ENCODE data around the gene SPARCL1. TPM values are rescaled to one million over a fixed set of nuclear protein-coding genes. Genes with fewer than 3 reads are reported as not detected.
A peak's percentile ranks its signal among the peaks of the same experiment; 100 is the strongest.
"Not testable (repeated sequence)": the region's sequence is repeated elsewhere in the genome, so short reads cannot be mapped to it uniquely, and the experiment has no call there.

The SPARCL1 gene
- polyA plus RNA-seq, 1 donor = 183 TPM

DNA sequence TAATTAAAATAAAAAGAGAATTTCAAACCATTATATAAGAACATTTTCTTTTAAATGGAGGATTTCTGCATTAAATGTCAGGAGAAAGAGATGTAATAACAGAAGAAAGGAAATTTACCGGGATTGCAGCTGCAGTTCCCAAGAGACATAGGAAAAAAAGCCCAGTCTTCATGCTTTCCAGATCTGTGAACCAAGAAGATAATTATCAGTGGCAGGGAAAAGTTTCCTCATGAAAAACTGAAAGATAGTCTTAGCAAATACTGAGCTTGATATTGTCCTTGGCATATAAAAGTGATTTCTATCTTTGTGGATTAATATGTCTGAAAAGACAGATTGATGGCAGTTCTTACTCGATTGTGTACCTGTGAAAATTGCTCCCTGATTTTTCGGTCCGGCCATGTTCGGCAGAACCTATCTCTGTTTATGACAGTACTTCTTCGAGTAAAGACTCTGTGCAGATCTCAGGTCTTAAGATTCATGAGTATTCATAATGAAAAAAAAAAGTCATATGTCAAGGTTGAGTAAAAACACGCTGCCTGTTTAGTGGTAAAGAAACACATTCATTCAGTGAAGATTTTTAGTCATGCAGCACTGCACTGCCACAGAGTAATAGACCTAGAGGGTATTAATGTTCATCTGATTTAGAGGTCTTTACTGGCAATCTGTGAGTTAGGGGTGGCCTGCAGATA lies 29.6 kb downstream of the SPARCL1 start:
- DNase-seq = no peak

DNA sequence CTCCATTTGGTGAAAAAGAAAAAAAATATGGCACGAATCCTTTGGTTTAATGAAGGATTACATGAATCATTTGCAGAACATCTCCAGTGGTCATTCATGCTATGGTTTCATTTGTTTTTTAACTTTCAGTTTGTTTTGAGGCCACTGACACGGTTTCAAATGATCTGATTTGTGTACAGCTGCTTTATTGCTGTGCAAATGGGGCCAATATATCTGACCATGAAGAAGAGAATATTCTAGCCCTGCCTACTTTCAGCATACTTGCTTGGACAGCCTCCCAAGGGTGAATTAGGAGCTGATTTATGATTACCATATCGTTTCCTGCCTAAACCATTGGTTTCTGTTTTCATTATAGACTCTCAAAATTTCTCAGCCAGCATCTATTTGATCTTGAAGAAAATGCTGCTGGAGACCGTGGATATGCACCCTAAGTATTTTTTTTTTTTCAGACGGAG lies 30.7 kb downstream of the SPARCL1 start:
- DNase-seq = peak; percentile 71

DNA sequence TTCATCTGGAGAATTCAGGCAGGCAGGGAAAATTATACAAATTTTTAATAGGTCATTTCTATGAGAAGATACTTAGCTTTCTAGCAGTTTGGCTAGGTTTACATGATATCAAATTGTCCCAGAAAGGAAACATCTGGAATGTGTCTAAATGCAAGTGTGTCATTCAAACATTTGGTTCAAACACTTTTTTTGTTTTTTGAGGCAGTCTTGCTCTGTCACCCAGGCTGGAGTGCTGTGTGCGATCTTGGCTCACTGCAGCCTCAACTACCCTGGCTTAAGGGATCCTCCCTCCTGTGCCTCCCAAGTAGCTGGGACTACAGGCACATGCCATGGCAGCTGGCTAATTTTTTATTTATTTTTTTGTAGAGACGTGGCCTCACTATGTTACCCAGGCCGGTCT lies 31.6 kb downstream of the SPARCL1 start:
- DNase-seq = no peak

- DNase-seq = no peak
Observed at GRCh38 chr4:87497159-87497558, 32.0 kb downstream of the SPARCL1 start.

DNA sequence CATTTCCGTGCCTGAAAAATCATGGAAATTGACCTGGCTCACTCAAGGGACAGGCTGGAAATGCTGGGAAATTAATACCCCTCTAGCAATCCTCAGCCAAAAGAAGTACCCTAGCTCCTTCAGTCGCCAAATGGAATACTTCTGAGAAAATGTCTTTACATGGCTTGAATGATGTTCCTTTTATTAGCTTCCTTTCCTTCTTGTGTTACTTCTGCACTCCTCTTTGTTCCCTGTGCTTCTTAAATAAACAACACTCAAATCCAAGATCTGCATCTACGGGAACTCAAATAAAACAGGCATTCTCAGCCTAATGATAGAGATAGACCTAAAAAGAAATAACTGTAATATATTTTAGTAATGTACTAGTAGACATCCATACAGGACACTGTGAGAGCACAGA lies 36.1 kb downstream of the SPARCL1 start:
- no peak for DNase-seq

DNA sequence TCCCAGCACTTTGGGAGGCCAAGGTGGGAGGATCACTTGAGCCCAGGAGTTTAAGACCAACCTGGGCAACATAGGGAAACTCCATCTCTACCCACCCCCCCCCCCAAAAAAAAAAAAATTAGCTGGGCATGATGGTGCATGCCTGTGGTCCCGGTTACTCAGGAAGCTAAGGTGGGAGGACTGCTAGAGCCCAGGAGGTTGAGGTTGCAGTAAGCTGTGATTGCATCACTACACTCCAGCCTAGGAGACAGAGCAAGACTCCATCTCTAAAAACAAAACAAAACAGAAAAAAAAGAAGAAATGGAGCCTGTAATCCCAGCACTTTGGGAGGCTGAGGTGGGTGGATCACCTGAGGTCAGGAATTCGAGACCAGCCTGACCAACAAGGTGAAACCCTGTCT lies 37.3 kb downstream of the SPARCL1 start:
- DNase-seq = not testable (repeated sequence)

- DNase-seq = no peak
Observed at GRCh38 chr4:87491436-87491835, 37.7 kb downstream of the SPARCL1 start.

GRCh38 chr4:87490664-87491369 lies 38.4 kb downstream of the SPARCL1 start:
- no peak for DNase-seq

GRCh38 chr4:87489678-87490077 lies 39.5 kb downstream of the SPARCL1 start:
- peak; percentile 52 for DNase-seq

DNA sequence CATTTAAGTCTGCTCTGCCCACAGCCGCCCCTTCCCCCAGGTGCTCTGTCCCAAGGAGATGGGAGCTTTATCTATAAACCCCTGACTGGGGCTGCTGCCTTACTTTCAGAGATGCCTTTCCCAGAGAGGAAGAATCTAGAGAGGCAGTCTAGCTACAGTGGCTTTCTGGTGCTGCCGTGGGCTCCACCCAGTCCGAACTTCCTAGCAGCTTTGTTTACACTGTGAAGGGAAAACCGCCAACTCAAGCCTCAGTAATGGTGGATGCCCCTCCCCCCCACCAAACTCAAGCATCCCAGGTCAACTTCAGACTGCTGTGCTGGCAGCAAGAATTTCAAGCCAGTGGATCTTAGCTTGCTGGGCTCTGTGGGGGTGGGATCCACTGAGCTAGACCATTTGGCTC lies 40.5 kb downstream of the SPARCL1 start:
- DNase-seq = not testable (repeated sequence)

DNA sequence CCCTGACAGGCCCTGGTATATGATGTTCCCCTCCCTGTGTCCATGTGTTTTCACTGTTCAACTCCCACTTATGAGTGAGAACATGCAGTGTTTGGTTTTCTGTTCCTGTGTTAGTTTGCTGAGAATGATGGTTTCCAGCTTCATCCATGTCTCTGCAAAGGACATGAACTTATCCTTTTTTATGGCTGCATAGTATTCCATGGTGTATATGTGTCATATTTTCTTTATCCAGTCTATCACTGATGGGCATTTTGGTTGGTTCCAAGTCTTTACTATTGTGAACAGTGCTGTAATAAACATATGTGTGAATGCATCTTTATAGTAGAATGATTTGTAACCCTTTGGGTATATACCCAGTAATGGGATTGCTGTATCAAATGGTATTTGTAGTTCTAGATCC lies 45.9 kb downstream of the SPARCL1 start:
- DNase-seq = not testable (repeated sequence)

- DNase-seq = no peak
Observed at GRCh38 chr4:87481377-87481776, 47.8 kb downstream of the SPARCL1 start.

GRCh38 chr4:87478732-87479250 lies 50.4 kb downstream of the SPARCL1 start:
- no peak for DNase-seq

- no peak for DNase-seq
Observed at GRCh38 chr4:87476934-87477333, 52.2 kb downstream of the SPARCL1 start.

GRCh38 chr4:87469390-87469789 lies 59.8 kb downstream of the SPARCL1 start:
- no peak for DNase-seq

GRCh38 chr4:87465739-87466366 lies 63.3 kb downstream of the SPARCL1 start:
- no peak for DNase-seq

DNA sequence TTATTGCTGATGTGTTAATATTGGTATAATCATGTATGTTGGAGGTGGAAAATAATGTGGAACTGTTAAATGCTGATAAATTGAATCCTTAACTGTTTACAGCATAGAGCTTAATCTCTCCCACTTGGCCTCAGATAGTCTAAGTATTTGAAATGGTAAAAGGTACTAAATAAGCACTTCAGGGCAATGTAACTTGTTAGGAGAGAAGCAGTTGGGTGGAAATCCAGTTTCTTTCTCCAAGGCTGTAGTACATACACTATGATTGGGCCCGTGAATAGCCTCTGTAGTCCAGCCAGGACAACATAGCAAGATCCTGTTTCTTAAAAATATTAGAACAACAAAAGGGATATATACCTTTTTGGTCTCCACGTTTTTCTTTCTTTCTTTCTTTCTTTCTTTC lies 67.1 kb downstream of the SPARCL1 start:
- DNase-seq = no peak

- no peak for DNase-seq
Observed at GRCh38 chr4:87461281-87461700, 67.9 kb downstream of the SPARCL1 start.

GRCh38 chr4:87458913-87459312 lies 70.3 kb downstream of the SPARCL1 start:
- DNase-seq = no peak

GRCh38 chr4:87451537-87451936 lies 77.6 kb downstream of the SPARCL1 start:
- DNase-seq = no peak

DNA sequence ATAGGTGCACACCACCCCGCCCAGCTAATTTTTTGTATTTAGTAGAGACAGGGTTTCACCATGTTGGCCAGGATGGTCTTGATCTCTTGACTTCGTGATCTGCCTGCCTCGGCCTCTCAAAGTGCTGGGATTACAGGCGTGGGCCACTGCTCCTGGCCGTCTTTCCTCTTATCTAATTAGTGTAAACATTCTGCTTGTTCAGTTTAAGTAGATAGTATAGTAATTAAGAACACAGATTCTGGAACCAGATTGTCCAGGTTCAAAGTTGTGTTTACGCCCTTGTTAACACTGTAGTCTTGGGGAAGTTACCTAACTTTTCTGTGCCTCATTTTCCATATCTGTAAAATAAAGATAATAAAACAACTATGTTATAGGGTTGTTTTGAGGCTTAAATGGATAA lies 82.8 kb downstream of the SPARCL1 start:
- not testable (repeated sequence) for DNase-seq

- DNase-seq = no peak
Observed at GRCh38 chr4:87445964-87446363, 83.2 kb downstream of the SPARCL1 start.

DNA sequence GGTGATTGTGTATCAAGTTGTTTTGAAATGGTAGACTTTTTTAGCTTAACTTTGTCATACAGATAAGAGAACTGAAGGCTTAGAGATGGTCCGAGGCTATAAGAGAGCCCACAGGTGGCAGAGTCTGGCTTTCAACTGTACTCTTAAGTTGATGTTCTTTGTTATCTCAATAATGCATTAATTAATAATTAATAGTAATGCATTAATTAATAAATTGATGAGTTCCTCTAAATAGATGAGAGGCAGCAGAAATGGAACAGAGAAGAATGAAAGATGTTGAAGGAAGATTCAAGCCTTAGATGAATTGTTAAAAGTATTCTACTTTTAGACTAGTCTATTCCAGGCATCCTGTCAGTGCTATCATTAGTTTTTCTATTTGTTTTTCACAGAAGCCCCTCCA lies 84.4 kb downstream of the SPARCL1 start:
- no peak for DNase-seq

All from hindlimb muscle (tissue), 1 donor.